Stimulated activated naive CD8-positive, alpha-beta T cell treated with anti-CD3 and anti-CD28 coated beads, Interleukin-15, Interleukin-2, amounts not matched to agents 100 U/mL and 50 U/mL, for 24 hours (primary cell): Measurements from ENCODE around the gene ITGB2.

ENCODE experiments used
- ATAC-seq: fragments of 150-1000 bp; cut with Tn5 transposase; one replicate; pipeline ENCODE4 v1.10.0; 2021
- DNase-seq: peaks from one replicate; pipeline ENCODE4 v3.0.0; 2021

The ITGB2 gene

GRCh38 chr21:44955141-44955797, 34.6 kb upstream of the ITGB2 start:
- DNase-seq, result no peak
- ATAC-seq, result no peak

DNA sequence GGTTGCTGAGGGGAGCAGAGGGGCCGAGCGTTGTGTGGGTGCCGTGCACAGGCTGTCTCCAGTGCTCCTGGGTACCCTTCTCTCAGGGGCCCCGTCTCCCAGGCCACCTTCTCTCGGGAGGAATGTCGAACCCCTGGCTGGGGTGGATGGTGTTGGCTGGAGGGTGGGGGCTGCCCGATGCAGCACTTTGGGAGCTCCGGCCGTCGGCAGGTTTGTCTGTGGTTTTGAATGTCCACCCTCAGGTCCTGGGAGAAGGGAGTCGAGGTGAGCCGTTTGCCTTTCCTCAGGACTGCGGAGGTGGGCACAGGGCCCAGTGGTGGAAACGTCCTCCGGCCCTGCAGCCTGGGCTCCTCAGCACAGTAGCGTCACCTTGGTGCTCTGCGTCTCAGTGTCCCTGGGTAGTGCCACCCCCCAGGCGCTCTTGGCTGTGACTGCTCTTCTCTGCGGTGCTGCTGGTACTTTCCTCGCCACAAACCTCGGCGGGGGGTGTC, 33.6 kb upstream of the ITGB2 start:
- ATAC-seq, result no peak
- no peak for DNase-seq

- ATAC-seq (no peak), DNase-seq (no peak)
These were observed 32.9 kb upstream of the ITGB2 start for GRCh38 chr21:44953628-44954021.

GRCh38 chr21:44952929-44953627, 32.4 kb upstream of the ITGB2 start:
- no peak for ATAC-seq
- no peak for DNase-seq

- DNase-seq (no peak), ATAC-seq (no peak)
These were observed 31.6 kb upstream of the ITGB2 start for GRCh38 chr21:44952116-44952928.

- DNase-seq (no peak), ATAC-seq (no peak)
These were observed 30.7 kb upstream of the ITGB2 start for GRCh38 chr21:44951186-44951915.

- no peak for ATAC-seq
- DNase-seq, result no peak
These were observed 29.7 kb upstream of the ITGB2 start for GRCh38 chr21:44950351-44950750.

GRCh38 chr21:44949779-44950198, 29.1 kb upstream of the ITGB2 start:
- DNase-seq (peak; percentile 88), ATAC-seq (peak; percentile 76)

DNA sequence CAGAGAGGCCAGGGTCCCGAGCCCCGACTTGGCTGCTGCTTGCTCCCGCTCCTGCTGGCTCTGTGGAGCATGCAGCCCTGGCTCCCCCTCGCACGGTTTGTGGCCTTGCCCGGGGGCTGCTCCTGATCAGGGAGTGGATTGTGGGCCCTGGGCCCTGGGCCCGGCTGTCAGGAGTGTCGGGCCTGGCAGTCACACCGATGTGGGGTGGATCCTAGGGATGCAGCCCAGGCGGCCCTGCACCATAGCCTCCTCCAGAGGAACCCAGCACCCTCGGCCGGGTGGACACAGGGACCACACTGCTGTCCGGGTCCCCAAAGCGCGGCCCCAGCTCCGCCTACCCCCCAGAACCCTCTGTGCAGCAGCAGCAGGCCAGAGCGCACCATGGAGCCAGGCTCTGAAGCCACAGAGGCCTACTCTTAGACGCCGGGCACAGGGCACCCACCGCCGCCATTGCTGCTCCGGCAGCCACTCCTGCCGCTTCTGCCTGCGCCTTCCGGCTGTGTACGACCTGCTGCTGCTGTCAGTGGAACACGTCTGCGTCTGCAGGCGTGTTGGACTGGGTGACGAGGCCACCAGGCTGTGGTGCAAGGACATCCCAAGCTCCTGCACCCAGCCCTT, 28.6 kb upstream of the ITGB2 start:
- ATAC-seq (peak; percentile 47), DNase-seq (no peak)

DNA sequence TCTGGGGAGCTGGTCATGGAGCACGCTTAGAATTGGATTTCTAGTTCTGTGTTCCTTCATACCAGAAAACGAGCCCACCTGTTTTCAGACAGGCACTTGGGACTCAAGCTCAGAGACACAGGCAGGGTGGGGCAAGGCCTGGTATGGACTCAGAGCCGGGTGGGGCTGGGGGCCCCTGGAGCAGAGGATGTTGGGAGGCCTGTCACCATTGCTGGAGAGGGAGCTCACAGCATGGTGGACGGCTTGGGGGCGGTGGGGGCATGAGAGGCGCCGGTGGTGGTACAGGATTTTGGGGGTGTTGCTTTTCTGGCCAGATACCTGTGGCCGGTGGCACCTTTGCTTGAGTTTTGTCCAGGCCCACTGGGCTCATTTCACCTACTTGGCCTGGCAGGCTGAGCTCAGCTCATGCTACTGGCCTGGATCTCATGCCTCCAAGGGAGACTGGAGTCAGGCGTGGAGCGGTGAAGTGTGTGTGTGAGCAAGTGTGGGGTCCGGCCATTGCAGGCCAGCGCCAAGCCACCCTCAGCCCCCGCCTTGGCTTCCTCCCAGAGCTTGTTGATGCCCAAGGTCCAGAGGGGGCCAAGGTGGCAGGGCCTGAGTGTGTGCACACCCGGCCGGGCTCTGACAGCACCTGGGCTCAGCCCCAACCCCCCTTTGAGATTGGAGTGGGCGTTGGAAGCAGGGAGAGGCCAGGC, 27.9 kb upstream of the ITGB2 start:
- ATAC-seq, result no peak
- DNase-seq, result no peak

- no peak for ATAC-seq
- DNase-seq, result no peak
These were observed 27.2 kb upstream of the ITGB2 start for GRCh38 chr21:44947930-44948331.

DNA sequence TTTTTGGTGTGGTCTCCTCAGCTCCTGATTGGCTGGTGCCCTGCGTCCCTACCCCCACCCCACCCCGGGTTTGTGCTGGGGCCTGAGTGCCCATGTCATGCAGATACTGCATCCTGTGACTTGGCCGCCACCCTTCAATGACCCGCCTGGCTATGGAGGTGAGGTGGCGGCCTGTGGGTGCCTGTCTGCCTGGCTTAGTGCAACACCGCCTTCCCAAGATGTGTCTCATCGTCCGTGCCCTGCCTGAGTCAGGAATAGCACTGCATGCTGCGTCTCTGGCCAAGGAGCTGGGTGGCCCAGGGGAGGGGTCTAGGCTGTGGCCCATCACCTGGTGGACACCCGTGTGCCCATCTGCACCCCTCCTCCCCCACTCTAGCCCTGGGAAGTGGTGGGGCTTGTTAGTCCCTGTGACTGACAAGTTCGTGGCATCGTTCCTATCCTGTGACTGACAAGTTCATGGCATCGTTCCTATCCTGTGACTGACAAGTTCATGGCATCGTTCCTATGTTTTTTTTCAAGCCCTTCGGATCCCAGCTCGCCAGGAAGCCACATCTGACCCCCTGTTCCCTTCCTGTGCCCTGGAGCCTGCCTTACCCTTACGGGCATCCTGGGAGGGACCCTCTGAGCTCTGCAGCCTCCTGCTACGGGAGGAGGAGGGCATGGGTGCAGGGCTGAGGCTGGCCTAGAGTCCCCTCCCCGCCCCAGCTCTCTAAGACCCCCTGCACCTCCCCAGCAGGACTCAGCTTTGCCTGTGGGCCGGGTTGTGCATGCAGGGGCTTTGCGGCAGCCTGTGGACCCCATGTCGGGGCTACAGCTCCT, 26.6 kb upstream of the ITGB2 start:
- no peak for ATAC-seq
- DNase-seq, result no peak

GRCh38 chr21:44946254-44947041, 25.7 kb upstream of the ITGB2 start:
- DNase-seq (no peak), ATAC-seq (no peak)

DNA sequence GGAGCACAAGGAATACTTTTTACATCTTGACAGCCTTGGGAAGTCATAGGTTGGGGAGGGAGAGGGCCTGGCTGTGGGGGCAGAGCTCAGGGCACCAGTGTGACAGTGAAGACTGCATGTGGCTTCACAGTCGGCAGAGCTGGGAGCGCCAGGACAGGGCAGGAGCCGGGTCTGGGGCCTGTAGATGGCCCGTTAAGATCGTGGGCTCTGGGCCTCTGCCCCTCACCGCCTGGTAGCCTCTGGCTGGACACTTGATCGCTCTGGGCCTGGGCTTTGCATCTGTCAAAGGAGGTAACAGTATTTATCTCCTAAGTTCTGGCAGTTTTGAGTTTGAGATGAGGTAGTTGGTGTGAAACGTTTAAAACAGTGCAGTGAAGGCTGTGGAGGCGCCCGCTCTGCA, 23.9 kb upstream of the ITGB2 start:
- DNase-seq (no peak), ATAC-seq (no peak)

GRCh38 chr21:44943686-44944550, 23.2 kb upstream of the ITGB2 start:
- ATAC-seq (no peak), DNase-seq (no peak)

GRCh38 chr21:44943005-44943685, 22.4 kb upstream of the ITGB2 start:
- no peak for DNase-seq
- ATAC-seq, result no peak

- no peak for DNase-seq
- ATAC-seq, result no peak
These were observed 21.9 kb upstream of the ITGB2 start for GRCh38 chr21:44942566-44942965.

DNA sequence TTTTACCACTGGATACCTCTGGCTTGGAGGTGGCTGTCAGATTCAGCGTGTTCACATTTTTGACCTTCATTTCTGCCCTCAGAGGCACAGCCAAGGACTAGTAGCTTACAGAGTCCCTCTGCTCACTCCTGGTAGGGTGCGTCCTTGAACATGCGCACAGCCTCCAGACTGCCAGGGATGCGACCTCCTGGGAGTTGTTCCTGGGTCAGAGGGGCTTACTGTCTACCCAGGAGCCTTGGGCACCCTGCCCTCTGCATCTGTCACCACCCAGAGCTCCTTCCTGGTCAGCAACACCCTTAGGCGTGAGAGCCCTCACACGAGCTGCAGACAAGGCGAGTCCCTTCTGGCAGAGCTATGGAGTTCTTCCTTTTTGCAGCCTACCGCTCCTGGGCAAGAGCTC, 20.9 kb upstream of the ITGB2 start:
- ATAC-seq, result no peak
- DNase-seq, result no peak
